GM19372 (cell line): ENCODE data around the gene PLPP2.

Source experiments
- ATAC-seq: cut with Tn5 transposase; IDR thresholded peaks from one replicate; pipeline ENCODE4 v1.9.1; 2021; ENCODE audit warnings: mild to moderate bottlenecking, low read depth, moderate library complexity; ENCODE audit not compliant: unreplicated experiment

PLPP2 gene

GRCh38 chr19:294946-295686 is 3.9 kb upstream of the PLPP2 start:
- no peak for ATAC-seq

GRCh38 chr19:294341-294945 is 3.2 kb upstream of the PLPP2 start:
- no peak for ATAC-seq

DNA sequence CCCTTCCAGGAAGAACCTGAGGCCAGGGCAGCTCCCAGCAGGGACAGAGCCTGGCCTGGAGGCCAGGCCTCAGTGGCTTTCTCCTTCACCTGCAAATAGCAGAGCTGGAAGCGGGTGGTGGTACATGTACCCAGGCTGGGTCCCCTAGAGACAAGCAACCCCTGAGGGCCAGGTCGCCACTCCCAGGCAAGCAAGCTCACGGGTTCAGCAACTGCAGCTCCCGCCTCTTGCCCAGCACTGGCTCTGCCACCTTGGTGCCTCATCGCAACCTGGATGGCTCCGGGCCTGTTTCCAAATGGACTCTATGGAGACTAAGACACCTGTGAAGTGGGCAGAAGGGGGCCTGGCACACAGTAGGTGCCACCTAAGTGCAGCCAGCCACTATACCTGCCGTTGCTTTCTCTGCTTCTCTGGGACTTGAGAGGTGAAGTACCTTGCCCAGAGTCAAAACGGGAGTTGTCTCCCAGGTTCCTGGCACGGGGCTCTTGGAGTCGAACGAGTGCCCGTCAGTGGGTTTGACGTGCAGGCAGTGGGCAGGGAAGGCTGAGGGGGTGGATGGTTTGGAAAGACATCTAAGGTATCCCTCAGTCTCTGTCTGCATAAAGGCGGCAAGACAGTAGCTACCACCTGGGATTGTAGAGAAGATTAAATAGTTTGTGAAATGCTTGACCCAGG is 2.4 kb upstream of the PLPP2 start:
- no peak for ATAC-seq

DNA sequence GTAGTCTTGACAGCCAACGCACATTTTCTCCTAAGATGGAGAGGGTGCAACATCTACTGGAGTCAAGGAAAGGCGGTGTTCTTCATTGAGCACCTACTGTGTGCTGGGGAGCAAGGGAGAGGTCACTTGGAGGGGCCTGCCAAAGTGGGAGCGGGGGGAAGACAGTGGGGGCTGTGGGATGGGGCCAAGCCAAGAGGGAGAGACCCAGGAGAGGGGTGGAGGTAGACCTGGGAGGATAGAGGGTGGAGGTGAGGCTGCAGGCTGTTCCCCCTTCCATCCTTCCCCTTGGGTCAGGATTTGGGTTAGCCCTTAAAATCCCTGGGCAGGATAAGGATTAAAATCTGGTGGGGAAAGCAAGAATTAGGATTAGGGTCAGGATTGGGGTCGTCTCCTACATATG is 1.7 kb upstream of the PLPP2 start:
- ATAC-seq = no peak

- ATAC-seq = no peak
Measured at GRCh38 chr19:292281-292884, 1.2 kb upstream of the PLPP2 start.

DNA sequence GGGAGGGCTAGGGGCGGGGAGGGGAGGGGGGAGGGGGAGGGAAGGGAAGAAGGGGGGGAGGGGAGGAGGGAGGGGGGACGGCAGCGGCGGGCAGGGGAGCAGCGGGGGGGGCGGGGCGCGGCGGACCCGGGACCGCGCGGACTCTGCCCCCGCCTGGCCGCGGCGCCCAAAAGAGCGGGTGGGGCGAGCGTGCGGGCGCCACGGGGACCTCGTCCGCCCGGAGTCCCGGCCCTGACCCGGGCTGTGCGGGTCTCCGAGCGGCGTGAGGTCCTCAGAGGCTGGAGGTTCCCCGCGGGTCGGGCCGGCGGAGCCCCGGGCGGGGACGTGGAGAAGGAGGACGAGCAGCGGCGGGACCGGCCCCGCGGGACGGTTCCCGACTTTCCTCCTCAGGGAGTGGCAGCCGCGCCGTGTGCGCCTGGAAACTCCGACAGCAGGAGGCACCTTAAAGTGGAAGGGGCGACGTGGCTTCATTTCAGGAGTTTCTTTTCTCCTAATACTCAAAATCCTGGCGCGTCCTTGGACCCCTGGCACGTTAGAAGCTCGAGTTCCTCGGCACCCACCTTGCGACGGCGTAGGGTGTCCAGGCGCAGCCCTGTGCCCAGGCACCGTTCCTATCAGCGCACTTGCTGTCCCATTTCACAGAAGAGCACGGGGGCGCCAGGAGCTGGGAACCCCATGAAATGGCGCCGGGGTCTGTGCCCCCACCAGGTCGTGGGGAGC is 518 bp upstream of the PLPP2 start:
- ATAC-seq = no peak

DNA sequence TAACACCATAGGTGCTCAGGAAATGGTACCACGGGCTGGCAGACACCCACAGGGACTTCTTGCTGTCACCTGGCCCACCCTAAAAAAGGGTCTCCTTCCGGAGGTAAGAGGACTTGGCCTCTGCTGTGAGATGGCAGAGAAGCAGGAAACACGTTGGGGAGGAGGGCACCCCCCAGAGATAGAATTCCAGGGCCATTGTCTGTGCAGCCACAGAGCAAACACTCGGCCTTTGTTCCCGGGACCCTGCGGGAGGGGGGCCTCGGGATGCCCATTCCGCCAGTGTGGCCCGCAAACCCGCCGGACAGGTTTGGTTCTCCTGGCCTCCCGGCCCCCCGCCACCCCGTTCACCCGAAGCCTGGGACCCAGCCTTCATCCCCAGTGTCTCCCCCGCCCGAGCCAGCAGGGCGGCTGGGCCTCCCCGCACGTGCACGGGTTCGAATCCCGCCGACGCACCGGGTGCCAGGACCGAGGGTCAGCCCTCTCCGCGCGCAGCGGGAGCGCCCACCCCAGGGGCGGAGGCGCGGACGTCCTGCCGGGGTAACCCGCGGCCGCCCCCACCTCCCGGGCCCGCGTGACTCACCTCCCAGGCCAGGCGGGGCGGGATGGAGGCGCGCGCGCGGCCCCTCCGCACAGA is 714 bp downstream of the PLPP2 start:
- no peak for ATAC-seq

DNA sequence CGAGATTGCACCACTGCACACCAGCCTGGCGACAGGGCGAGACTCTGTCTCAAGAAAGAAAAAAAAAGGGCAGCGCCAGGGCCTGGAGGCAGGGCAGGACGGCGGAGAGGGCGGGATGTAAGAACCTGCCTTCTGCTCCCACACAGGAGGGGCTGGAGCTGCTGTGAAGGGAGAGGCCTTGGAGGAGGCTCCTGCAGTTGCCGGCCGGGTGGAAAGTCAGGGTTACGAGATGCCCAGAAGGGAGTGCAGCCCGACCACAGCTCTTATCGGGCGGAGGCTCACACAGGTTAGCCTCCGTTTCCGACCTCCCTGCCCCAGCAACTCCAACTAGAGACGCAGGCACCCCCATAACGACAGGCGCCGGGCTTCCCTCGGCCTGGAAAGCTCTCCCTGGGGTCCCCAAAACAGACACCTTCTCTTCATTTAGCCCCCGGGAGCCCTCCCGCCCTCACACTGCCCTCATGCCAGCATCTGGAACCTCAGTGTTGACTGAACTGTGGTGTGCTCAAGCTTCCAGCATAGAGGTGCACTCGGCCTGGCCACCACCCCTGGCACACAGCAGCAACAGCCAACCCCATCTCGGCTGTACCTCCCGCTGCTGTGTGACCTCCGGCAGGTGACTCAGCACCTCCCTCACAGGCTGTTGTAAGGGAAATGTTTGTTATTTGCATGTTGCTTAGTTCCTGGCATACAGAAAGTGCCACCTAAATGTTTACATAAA is 1.4 kb downstream of the PLPP2 start:
- no peak for ATAC-seq

GRCh38 chr19:288911-289310 is 2.3 kb downstream of the PLPP2 start:
- ATAC-seq = no peak

GRCh38 chr19:287381-287871 is 3.8 kb downstream of the PLPP2 start:
- ATAC-seq = no peak

GRCh38 chr19:283395-283794 is 7.8 kb downstream of the PLPP2 start:
- no peak for ATAC-seq

- ATAC-seq = no peak
Measured at GRCh38 chr19:282501-282900, 8.7 kb downstream of the PLPP2 start.

DNA sequence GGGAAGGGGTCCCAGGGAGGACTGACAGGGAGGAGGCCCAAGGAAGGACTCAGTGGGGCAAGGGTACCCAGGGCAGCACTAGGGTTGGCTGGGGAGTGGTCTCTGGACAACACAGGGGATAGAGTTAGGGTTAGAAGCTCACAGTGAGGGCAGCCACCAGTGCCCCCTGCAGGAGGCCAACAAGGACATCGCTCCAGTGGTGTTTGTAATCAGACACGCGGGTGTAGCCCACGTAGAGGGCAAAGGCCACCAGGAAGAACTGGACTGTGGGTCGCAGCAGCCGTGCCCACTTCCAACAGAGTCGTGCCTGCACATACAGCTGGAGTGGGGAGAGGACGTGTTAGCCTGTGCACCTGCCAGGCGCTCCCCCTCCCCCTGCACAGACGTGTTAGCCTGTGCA is 9.2 kb downstream of the PLPP2 start:
- no peak for ATAC-seq

DNA sequence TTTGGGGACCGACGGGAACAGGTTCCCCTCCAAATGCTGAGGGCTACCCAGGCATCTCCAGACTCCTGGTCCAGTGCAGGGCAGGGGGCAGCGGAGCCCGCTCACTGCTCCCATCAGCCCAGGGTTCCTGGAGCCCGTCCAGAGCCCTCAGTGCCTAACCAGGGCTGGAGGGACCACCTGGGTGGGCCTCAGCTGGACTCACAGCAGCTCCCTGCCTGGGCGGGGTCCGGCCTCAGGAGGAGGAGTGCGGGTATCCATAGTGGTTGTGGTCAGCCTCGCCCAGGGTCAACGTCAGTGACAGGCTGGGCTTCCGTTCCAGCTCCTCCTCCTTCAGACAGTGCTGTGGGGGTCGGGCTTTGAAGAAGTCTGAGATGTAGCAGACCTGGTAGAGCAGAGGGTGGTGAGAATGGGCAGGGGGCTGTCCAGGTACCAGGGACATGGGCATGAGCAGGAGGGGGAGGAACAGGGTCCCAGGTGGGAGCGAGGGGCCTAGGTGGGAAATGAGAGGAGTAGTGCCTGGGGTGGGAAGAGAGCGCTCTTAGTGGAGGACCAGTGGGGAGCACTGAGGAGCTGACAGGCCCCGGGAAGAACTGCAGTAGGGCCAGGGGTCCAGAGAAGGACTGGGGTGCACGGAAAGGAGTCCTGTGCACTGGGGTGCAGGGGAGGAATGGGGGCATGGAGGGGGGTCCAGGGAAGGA is 9.9 kb downstream of the PLPP2 start:
- ATAC-seq = no peak

GRCh38 chr19:280541-281009 is 10.6 kb downstream of the PLPP2 start:
- ATAC-seq = no peak

DNA sequence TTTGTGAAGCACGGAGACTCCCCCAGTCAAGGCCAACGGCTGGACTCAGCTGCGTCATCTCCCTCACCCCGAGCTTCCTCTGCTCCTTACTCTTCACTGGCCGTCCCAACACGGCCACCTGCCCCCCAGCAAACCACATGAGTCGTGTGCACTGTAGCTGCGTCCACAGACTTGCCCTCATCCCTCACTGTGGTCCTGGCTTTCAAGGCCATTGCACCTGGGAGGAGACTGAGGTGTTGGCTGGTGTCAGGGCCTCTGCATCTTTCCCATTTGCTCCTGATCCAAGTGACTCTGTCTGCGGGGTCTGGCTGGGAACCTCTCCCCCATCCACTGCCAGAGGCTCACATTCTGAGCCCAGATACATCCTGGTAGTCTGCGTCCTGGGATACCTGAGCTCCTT is 11.5 kb downstream of the PLPP2 start:
- ATAC-seq = no peak

DNA sequence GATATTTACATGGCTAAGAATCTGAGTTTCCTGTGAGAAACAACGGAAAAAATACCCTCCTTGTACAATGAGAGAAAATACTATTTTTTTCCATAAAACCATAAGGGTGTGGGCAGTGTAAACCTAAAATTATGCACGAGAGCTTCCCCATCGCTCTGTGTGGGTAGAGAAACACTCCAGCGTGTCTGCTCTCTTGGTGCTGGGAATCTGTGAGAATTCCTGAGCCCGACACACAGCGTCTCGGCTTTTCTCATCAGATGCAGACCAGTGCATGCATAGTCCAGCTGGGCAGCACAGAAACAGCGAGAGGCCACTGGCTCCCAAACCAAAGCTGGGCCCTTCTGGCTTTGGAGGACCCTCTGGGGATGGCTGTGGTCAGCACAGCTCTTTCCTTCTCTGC is 12.0 kb downstream of the PLPP2 start:
- no peak for ATAC-seq

DNA sequence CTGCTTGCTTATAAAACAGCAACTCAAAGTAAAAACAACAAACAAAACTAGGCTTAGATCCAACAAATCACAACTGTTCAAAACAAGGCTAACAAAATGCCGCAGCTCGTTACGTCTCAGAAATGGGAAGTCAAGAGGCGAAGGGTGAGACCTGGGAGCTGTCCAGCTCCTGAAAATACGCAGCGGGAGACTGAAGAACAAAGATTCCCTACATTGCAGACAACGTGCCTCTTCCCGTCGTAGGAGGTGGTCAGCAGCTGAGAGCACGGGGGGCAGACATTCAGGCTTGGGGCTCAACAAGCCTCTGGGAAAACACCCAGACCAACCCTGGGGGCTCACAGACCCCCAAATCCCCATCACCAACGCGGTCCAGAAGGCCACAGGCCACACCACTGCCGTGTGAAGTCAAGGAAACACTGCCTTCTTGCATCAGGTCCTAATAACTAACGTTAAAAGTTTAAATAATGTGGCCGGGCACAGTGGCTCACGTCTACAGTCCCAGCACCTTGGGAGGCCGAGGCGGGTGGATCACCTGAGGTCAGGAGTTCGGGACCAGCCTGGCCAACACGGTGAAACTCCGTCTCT is 13.5 kb downstream of the PLPP2 start:
- no peak for ATAC-seq

GRCh38 chr19:277131-277530 is 14.1 kb downstream of the PLPP2 start:
- ATAC-seq = no peak
